ENCODE data around the gene ATAD3A.
A peak's percentile ranks its signal among the peaks of the same experiment; 100 is the strongest.
"Not testable (repeated sequence)": the region's sequence is repeated elsewhere in the genome, so short reads cannot be mapped to it uniquely, and the experiment has no call there.

Gene ATAD3A

GRCh38 chr1:1490633-1491230 lies 21.2 kb upstream of the ATAD3A start:
- no peak for DNase-seq

DNA sequence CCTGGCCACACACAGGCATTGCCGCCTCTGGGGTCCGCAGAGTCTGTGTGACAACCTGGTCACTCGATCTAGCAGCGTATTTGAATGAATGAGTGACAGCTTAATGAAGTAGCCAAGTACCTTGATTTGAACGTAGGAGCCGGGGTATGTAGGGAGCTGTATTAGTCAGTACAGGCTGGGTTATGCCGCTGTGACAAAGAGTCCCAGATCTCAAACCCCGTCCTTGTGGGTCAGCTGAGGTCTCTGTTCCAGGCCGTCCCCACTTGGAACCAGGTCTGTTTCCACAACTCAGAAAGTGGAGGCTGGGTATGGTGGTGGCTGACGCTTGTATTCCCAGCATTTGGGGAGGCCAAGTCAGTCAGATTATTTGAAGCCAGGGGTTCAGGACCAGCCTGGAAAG lies 20.4 kb upstream of the ATAD3A start:
- no peak for DNase-seq

DNA sequence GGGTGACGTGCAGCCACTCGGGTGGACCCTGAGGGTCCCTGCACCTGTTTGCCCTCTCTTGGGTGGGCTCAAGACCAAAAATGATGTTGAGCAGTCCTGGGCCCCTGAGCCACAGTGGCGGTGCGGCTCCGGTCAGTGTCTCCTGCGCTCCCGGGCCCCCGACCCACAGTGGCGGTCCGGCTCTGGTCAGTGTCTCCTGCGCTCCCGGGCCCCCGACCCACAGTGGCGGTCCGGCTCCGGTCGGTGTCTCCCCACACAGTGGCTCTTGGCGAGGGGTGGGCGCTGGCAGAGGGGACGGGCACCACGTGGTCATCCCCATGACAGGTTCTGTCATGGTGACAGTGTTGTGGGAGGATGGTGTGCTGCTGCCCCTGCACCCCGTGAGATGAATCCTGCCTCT lies 17.7 kb upstream of the ATAD3A start:
- not testable (repeated sequence) for DNase-seq

DNA sequence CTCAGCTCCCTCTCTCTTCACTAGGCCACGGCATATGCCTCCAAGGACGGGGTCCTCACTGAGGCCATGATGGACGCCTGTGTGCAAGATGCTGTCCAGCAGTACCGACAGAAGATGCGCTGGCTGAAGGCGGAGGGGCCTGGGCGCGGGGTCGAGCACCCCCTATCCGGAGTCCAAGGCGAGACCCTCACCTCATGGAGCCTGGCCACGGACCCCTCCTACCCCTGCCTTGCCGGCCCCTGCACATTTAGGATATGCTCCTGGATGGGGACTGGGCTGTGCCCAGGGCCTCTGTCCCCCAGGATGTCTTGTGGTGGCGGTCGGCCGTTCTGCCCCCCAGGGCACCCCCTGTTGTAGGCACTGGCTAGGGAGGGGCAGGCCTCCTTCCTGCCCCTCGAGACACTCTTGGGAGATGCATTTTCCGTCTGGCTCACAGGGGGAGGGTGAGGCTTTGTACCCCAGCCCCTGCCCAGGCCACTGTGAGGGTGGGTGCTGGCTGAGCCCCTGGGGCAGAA lies 16.4 kb upstream of the ATAD3A start:
- not testable (repeated sequence) for DNase-seq

GRCh38 chr1:1504777-1505365 lies 7.1 kb upstream of the ATAD3A start:
- peak; percentile 69 for DNase-seq

DNA sequence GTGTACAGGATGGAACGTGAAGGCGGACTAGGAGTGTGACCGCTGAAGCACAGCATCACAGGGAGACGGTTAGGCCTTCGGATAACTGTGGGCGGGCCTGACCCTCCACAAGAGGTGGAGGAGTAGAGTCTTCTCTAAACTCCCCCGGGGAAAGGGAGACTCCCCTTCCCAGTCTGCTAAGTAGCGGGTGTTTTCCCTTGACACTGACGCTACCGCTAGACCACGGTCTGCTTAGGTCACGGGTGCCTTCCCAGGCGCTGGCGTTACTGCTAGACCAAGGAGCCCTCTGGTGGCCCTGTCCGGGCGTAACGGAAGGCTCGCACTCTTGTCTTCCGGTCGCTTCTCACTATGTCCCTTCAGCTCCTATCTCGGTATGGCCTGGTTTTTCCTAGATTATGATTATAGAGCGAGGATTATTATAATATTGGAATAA lies 6.6 kb upstream of the ATAD3A start:
- not testable (repeated sequence) for DNase-seq

GRCh38 chr1:1505801-1506200 lies 6.2 kb upstream of the ATAD3A start:
- DNase-seq = not testable (repeated sequence)

- no peak for DNase-seq
These were observed 4.7 kb upstream of the ATAD3A start for GRCh38 chr1:1507305-1507704.

GRCh38 chr1:1508775-1509464 lies 3.0 kb upstream of the ATAD3A start:
- DNase-seq = not testable (repeated sequence)

DNA sequence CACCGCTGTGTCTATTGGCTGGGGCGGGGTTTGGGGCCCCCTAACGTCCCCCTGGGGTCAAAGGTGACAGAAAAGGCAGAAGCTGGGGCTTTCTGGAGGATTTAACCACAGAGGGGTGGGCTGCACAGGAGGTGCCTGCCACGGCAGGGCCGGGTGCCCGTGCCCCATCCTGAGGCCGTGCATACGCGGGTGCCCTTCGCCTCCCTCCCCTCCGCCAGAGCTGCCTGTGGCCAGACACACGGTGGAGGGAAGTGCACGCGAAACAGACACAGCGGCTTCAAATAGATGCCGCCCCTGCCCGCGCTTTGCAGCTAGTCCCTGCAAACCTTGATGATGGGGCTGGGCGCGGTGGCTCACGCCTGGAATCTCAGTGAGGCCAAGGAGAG lies 2.5 kb upstream of the ATAD3A start:
- DNase-seq = not testable (repeated sequence)

GRCh38 chr1:1510912-1511532 lies 940 bp upstream of the ATAD3A start:
- no peak for DNase-seq

DNA sequence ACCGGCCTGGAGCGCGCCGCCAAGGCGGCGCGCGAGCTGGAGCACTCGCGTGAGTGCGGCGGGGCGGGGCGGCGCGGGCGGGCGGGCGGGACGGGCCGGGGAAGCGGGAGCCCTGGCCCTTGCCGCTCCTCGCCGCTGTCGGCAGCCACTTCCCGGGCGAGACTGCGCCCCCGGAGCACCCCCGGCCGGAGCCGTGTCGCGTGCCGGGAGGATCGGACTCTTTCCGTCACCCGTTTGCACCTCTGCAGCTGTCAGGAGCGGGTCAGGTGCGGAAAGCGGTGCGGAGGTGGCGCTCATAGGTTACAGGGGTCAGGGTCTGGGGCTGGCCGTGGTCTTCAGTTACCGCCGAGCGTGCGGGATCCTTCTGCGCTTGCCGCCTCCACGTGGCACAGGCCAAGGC lies 463 bp downstream of the ATAD3A start:
- DNase-seq = not testable (repeated sequence)

GRCh38 chr1:1513675-1514074 lies 1.7 kb downstream of the ATAD3A start:
- not testable (repeated sequence) for DNase-seq

- not testable (repeated sequence) for DNase-seq
These were observed 2.4 kb downstream of the ATAD3A start for GRCh38 chr1:1514376-1514775.

GRCh38 chr1:1516923-1517322 lies 5.0 kb downstream of the ATAD3A start:
- not testable (repeated sequence) for DNase-seq

DNA sequence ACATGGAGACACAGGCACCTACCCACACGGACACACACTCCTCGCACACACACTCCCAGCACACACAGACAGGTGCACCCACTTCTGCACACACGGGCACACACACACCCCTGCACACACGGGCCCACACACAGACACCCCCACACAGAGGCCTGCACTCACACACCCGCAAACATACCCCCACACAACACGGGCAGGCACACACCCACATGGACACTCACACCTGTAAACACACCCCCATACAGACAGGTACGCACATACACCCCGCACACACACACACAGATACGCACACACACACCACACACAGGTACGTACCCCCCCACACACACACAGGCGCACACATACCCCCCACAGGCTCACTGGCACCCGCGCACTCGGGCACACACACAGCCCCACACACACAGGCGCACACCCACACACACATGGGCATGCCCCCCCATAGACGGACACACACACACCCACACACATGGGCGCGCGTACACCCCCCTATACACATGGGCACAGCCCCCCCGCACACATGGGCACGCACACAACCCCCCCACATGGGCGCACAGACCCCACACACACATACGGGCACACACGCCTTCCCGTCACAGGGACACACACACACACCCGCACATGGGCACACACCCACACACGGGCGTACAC lies 6.1 kb downstream of the ATAD3A start:
- no peak for DNase-seq

- not testable (repeated sequence) for DNase-seq
These were observed 6.7 kb downstream of the ATAD3A start for GRCh38 chr1:1518621-1519007.

DNA sequence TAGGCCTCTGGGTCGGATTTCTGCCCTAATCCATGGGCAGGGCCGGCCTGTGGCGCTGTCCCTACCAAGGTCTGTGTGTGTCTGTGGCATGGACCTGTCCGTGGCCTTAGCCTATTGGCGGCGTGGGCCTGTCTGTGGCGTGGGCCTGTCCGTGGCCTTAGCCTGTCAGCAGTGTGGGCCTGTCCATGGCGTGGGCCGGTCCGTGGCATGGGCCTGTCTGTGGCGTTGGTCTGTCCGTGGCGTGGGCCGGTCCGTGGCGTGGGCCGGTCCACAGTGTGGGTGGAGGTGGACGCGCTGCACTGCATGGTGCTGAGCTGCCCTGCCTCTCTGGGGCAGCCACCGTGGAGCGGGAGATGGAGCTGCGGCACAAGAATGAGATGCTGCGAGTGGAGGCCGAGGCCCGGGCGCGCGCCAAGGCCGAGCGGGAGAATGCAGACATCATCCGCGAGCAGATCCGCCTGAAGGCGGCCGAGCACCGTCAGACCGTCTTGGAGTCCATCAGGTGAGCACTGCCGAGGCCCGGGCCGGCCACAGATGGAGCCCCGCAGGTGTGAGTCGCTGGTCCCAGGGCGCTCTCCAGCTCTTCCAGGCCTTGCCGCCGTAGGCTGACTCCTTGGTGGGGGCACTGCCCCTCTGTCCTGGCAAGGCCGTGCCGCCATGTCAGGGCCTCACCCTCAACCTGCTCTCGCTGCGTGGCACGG lies 8.0 kb downstream of the ATAD3A start:
- not testable (repeated sequence) for DNase-seq

DNA sequence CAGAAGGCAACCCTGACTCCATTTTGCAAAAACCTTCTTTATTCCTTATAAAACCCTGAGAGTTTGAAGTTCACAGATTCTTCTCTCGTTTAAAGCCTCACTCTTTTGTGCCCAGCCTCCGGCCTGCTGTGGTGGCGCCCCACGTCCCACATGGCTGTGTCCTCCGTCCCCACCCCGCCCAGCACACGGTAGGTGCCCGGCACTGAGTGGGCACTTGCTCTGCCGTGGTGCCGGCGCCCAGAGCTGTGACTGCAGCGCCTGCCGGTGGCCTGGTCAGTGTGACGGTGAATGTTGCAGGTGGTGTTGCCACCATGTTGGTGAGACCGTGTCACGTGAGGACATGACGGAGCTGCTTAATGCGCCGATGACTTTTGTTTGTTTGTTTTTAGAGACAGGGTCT lies 9.4 kb downstream of the ATAD3A start:
- no peak for DNase-seq

- DNase-seq = not testable (repeated sequence)
These were observed 10.6 kb downstream of the ATAD3A start for GRCh38 chr1:1522536-1522935.

- not testable (repeated sequence) for DNase-seq
These were observed 11.3 kb downstream of the ATAD3A start for GRCh38 chr1:1523226-1523625.

GRCh38 chr1:1523651-1524050 lies 11.7 kb downstream of the ATAD3A start:
- not testable (repeated sequence) for DNase-seq
